Stimulated activated CD8-positive, alpha-beta memory T cell treated with anti-CD3 and anti-CD28 coated beads, Interleukin-12 subunit alpha, Interleukin-12 subunit beta, amount 100 ng/mL, for 24 hours (primary cell): ENCODE results near the gene KIF5A.

Experiments
- DNase-seq: peaks from one replicate; pipeline ENCODE4 v3.0.0-alpha.2; 2020; ENCODE audit errors: extremely low read depth

The KIF5A gene

DNA sequence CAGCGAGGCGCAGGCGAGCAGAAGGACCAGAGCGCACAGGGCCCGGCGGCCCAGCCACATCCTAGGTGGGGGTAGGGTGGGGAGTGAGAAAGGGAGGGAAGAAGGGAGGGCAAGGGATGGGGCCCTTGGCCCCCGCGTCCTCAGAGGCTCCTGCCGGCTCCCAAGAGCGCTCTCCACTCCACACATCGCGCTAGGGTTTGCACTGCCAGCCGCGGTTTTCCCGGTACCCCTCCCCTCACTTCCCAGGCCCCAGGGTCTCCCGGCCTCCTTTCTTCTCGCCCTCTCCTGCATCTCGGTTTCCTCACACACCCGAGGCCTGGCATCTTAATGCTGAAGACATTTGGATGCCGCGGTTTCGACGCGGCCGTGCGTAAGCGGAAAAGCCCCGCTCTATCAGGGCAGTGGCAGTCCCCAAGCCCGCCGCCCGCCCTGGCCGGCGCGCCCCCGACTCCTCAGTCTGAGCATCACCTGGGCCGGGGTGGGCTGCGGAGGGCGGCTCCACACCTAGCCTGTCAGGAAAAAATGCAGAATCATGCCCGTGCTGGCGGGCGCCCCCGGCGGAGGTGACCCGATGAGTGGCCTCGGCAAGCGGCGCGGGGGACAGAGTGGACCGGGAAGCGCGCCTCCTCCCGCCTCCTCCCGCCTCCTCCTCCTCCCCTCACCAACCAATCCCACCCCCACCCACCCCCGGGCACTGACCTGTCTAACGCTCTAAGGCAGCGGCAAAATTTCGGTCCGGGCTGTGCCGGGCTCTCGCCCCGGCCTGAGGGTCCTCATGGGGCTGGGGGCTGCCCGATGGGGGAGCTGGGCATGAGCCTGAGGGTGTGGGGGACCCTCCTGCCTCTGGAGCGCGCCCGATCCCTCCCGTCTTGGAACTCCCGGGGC, 82.5 kb downstream of the KIF5A start:
- no peak for DNase-seq

DNA sequence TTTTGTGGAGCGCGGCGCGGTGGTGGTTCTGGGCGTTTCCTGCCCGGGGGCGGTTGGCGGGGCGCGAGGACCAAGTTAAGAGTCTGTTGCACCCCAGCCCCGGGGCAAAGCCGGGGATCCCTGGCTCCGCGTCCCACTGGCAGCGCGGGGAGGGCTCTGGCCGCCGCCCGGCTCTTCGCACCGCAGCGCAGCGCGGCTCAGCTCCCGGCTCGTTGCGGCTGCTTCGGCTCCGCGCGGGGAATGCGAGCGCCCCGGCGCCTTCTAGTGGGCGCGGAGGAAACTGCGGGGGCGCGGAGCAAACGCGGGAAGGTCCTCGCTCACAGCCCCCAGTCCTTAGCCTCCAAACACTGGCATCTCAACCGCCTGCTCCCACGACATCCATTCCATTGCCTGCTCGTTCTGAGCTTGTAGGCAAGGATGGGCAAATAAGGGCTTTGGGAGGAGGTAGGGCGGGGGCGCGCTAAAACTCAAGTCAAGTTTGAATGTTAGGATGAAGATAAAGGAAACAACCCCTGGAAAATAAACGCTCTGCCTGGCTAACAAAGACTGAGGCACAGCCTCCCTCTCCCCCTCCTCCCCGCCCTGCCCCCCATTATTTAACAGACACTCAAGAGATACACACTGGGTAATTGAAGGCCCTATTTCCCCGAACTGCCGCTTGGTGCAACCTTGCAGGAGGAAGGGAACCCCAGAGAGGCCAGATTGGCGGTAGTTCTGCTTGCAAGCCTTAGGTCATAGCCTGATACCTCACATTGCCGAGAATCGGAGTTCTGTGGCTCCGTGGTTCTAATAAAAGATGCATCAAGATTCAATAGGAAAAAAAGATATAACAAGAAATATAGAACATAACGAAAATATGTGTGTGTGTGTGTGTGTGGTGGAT, 83.4 kb downstream of the KIF5A start, which contains the start of gene B4GALNT1:
Gene B4GALNT1, minus strand, starts transcription at position 244 of the 883 bp plus-strand sequence. CDS start 1,069 bp downstream, outside the sequence.
- DNase-seq = no peak
